Smooth muscle cell of bladder (primary cell): Measurements from ENCODE around the gene ICAM1. TPM values are rescaled to one million over a fixed set of nuclear protein-coding genes. Genes with fewer than 3 reads are reported as not detected.

Source experiments
- total RNA-seq: library from RNA; depleted of rRNA; stranded (reverse); fragments of >200 nt; gene quantifications from 2 replicates; pipeline ENCODE4 v1.2.3, GENCODE V29; 2014

The ICAM1 gene
- 6.3 and 13.2 TPM in 2 replicates for total RNA-seq

GRCh38 chr19:10270616-10271394 lies at the start of gene ICAM1:
Gene ICAM1 (plus strand): TSS chr19:10271120. CDS start chr19:10271160, 40 bp downstream.

GRCh38 chr19:10230861-10231611 lies 39.9 kb upstream of the ICAM1 start, which contains the start of gene S1PR2:
Gene S1PR2 (minus strand): TSS chr19:10231331. CDS start chr19:10224905, 6,426 bp downstream.

DNA sequence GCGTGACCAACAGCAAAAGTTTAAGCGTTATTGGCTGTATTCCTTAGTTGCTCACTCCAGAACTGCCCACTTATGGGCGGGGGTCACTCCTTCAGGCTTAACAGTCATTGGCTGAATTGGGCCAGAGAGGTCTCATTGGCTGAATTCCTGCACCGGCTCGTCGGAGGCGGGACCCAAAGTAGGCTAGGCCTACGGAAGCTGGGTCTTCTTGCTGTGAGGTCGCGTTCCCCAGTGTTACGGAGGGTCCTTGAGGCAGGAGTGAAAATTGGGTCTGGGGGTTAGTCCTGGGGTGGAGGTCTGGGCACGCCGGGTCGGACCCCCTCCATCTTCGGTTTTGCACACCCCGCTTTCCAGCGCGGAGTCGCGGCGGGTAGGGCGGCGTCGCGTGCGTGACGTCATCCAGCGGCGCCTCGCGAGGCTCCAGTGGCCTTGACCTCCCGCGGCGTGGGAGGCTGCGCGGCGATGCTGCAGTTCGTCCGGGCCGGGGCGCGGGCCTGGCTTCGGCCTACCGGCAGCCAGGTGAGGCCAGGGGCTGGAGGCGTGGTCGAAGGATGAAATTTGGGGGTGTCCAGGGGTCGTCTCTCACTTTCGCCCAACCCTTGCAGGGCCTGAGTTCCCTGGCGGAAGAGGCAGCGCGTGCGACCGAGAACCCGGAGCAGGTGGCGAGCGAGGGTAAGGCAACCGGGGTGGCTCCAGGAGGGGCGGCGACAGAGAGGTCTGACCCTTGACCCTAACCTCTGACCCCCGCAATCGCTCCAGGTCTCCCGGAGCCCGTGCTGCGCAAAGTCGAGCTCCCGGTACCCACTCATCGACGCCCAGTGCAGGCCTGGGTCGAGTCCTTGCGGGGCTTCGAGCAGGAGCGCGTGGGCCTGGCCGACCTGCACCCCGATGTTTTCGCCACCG lies 18.9 kb upstream of the ICAM1 start, which contains the start of gene MRPL4:
Gene MRPL4 (plus strand): TSS at position 423 of the 903 bp plus-strand sequence. CDS start 40 bp downstream, at position 463.

DNA sequence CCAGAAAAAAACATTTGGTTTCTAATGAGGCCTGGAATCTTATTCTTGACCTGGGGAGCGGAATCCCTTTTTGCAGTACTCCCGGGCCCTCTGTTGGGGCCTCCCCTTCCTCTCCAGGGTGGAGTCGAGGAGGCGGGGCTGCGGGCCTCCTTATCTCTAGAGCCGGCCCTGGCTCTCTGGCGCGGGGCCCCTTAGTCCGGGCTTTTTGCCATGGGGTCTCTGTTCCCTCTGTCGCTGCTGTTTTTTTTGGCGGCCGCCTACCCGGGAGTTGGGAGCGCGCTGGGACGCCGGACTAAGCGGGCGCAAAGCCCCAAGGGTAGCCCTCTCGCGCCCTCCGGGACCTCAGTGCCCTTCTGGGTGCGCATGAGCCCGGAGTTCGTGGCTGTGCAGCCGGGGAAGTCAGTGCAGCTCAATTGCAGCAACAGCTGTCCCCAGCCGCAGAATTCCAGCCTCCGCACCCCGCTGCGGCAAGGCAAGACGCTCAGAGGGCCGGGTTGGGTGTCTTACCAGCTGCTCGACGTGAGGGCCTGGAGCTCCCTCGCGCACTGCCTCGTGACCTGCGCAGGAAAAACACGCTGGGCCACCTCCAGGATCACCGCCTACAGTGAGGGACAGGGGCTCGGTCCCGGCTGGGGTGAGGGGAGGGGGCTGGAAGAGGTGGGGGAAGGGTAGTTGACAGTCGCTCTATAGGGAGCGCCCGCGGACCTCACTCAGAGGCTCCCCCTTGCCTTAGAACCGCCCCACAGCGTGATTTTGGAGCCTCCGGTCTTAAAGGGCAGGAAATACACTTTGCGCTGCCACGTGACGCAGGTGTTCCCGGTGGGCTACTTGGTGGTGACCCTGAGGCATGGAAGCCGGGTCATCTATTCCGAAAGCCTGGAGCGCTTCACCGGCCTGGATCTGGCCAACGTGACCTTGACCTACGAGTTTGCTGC lies 16.1 kb downstream of the ICAM1 start, which contains the start of gene ICAM4:
Gene ICAM4 (plus strand): TSS at position 153 of the 935 bp plus-strand sequence. CDS start 58 bp downstream, at position 211.

DNA sequence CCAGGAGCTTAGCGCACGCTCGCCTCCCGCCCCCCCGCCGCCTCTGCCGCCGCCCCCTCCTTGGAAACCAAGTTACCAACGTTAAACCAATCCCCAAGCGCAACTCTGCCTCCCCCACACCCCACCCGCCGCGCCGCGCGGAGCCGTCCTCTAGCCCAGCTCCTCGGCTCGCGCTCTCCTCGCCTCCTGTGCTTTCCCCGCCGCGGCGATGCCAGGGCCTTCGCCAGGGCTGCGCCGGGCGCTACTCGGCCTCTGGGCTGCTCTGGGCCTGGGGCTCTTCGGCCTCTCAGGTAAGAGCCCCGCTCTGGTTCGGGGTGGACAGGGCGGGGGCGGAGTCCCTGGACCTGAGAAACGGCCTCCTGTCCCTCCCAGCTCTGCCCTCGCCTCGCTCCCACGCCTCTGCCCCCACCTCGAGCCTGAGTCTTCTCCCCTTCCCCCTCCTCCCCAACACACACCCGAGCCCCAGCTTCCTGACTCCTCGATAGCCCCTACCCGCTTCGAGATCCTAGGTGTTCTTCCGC lies 19.0 kb downstream of the ICAM1 start, which contains the start of gene ICAM5:
Gene ICAM5 (plus strand): TSS at position 117 of the 521 bp plus-strand sequence. CDS start 92 bp downstream, at position 209.

DNA sequence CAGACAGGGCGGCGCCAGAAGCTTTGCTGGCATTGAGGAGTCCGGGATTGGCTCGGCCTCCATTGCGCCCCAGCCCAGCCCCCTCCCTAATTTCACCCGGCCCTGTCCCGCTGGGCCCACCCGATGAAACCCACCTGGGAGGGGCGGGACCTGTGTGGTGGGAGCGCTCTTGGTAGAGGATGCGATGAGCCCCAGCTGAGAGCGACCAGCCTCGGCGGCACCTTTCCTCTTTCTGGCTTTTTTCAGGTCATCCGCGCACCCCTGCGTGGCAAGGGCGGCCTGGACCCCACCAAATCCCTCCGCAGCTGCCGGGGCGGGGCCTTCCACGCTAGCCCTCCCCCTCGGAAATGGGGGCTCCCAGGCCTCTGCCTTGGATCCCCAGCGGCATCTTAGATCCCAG lies 38.5 kb downstream of the ICAM1 start, which contains the start of gene ZGLP1:
Gene ZGLP1 (minus strand): TSS at position 393 of the 400 bp plus-strand sequence.

GRCh38 chr19:10315335-10316214 lies 44.7 kb downstream of the ICAM1 start, which contains the start of gene FDX2:
Gene FDX2 (minus strand): TSS chr19:10316015. CDS start chr19:10315996, 19 bp downstream.

GRCh38 chr19:10332965-10333757 lies 62.2 kb downstream of the ICAM1 start, which contains the start of gene RAVER1:
Gene RAVER1 (minus strand): TSS chr19:10333529. CDS start chr19:10333507, 22 bp downstream.

Other genes with a start within 250 kb of the ICAM1 start
- 16.9 and 18.3 TPM in 2 replicates for gene SHFL, start 184.8 kb upstream of the ICAM1 start, total RNA-seq
- gene ANGPTL6, start 168.4 kb upstream of the ICAM1 start, total RNA-seq, result 0.14 and 0.28 TPM in 2 replicates
- 22.8 and 36.7 TPM in 2 replicates for gene PPAN, start 164.8 kb upstream of the ICAM1 start, total RNA-seq
- 1.00 and 3.3 TPM in 2 replicates for gene P2RY11, start 159.4 kb upstream of the ICAM1 start, total RNA-seq
- gene EIF3G, start 151.2 kb upstream of the ICAM1 start, total RNA-seq, result 395 and 434 TPM in 2 replicates
- 15.4 and 16.2 TPM in 2 replicates for gene DNMT1, start 76.2 kb upstream of the ICAM1 start, total RNA-seq
- 16.5 and 23.5 TPM in 2 replicates for gene S1PR2, start 39.8 kb upstream of the ICAM1 start, total RNA-seq
- 13.1 and 14.2 TPM in 2 replicates for gene MRPL4, start 18.9 kb upstream of the ICAM1 start, total RNA-seq
- gene ICAM4, start 15.8 kb downstream of the ICAM1 start, total RNA-seq, result 1.5 and 4.4 TPM in 2 replicates
- 1.3 TPM in 2 replicates for gene ICAM5, start 18.8 kb downstream of the ICAM1 start, total RNA-seq
- 0.28 and 0.37 TPM in 2 replicates for gene ZGLP1, start 38.7 kb downstream of the ICAM1 start, total RNA-seq
- 15.2 and 16.6 TPM in 2 replicates for gene FDX2, start 44.9 kb downstream of the ICAM1 start, total RNA-seq
- gene RAVER1, start 62.4 kb downstream of the ICAM1 start, total RNA-seq, result 4.1 and 6.4 TPM in 2 replicates
- 10.7 and 12.9 TPM in 2 replicates for gene ICAM3, start 68.5 kb downstream of the ICAM1 start, total RNA-seq
- gene TYK2, start 109.5 kb downstream of the ICAM1 start, total RNA-seq, result 44.8 and 63.2 TPM in 2 replicates
- gene CDC37, start 132.4 kb downstream of the ICAM1 start, total RNA-seq, result 188 and 194 TPM in 2 replicates
- gene PDE4A, start 149.4 kb downstream of the ICAM1 start, total RNA-seq, result 2.7 and 3.8 TPM in 2 replicates
- 81.9 and 97.7 TPM in 2 replicates for gene KEAP1, start 232.2 kb downstream of the ICAM1 start, total RNA-seq
- 0.14 and 0.74 TPM in 2 replicates for gene S1PR5, start 246.3 kb downstream of the ICAM1 start, total RNA-seq